Keratinocyte (primary cell): ENCODE data around the gene VPS41.

Source experiments
- CTCF ChIP-seq, 3 experiments: IDR thresholded peaks in 1 of 3; conservative IDR thresholded peaks in 1 of 3; optimal IDR thresholded peaks in 1 of 3; 2 replicates in 2 of 3; 3 replicates in 1 of 3; pipeline versions ENCODE3 to v1.5.1; 2011; ENCODE audit warnings: low read length in 3 of 3, mild to moderate bottlenecking in 3 of 3, moderate library complexity in 2 of 3, control low read depth in 1 of 3, inconsistent platforms in 1 of 3; ENCODE audit not compliant: insufficient read depth in 2 of 3; ENCODE audit errors: extremely low read depth in 1 of 3
- EZH2 ChIP-seq: IDR thresholded peaks from one replicate; pipeline ENCODE4 v1.6.1; 2012; ENCODE audit warnings: inconsistent platforms, mild to moderate bottlenecking, low read length, moderate library complexity

GRCh38 chr7:38819463-38819862, 89.5 kb downstream of the VPS41 start:
- no peak for TF ChIP-seq CTCF (optimal IDR thresholded peaks at IDR 0.05 in 1 of 3, IDR thresholded peaks at IDR 0.05 in 1 of 3, conservative IDR thresholded peaks at IDR 0.05 in 1 of 3; ENCODE audit: extremely low read depth in 1 of 3, insufficient read depth in 2 of 3, low read length in 3 of 3)
- TF ChIP-seq EZH2: no peak
